HepG2 (cell line): ENCODE measurements around the gene ALCAM. TPM values are rescaled to one million over a fixed set of nuclear protein-coding genes. Genes with fewer than 3 reads are reported as not detected.

Source experiments
- ATAC-seq: fragments of 200-7000 bp; cut with Tn5 transposase; 3 replicates; pipeline ENCODE4 v1.9.1; 2020; ENCODE audit warnings: mild to moderate bottlenecking, moderate library complexity
- BruUV-seq: library from RNA; stranded (reverse); fragments of 400-500 nt; replicated peaks from 2 replicates; lab custom pipeline; 2021; lab: Mats Ljungman, UMichigan
- CTCF ChIA-PET: fragments of 300-600 bp; formaldehyde crosslinking; extraction: SDS; loops from one replicate; lab custom pipeline; 2021; ENCODE audit warnings: low total read pairs, inconsistent platforms, low intra/inter-chr PET ratio; lab: Yijun Ruan, JAX
- POLR2A ChIA-PET: fragments of 350-600 bp; sonication (Branson Sonifier 250); formaldehyde crosslinking; loops from one replicate; lab custom pipeline; 2020; ENCODE audit warnings: antibody characterized with exemption, inconsistent platforms; lab: Yijun Ruan, JAX
- DNase-seq: peaks from one replicate; pipeline ENCODE4 v3.0.0-alpha.2; 2015; ENCODE audit warnings: low spot score
- FAIRE-seq: peaks from 3 replicates; lab custom pipeline; 2011; peaks lifted over from hg19 to GRCh38; lab: Jason Lieb, UNC
- H2AFZ ChIP-seq: one replicate; pipeline ENCODE4 v1.6.1; 2011; ENCODE audit warnings: low read length, inconsistent platforms
- H3K27ac ChIP-seq: fragments of 300-600 bp; 3 replicates; pipeline ENCODE4 v1.8.0; 2011; ENCODE audit warnings: mixed run types, mild to moderate bottlenecking, mixed read lengths, low read length, inconsistent platforms; ENCODE audit not compliant: insufficient read depth; ENCODE audit errors: extremely low read length
- H3K27me3 ChIP-seq, 2 experiments: fragments of 200-600 bp in 1 of 2; 2 replicates in 1 of 2; 3 replicates in 1 of 2; pipeline versions ENCODE4 v1.6.0 to v1.8.0; 2011; ENCODE audit warnings: low read length in 2 of 2, mild to moderate bottlenecking in 2 of 2, moderate library complexity in 2 of 2, inconsistent platforms in 1 of 2; ENCODE audit not compliant: insufficient read depth in 2 of 2, control insufficient read depth in 1 of 2
- H3K36me3 ChIP-seq, 2 experiments: fragments of 200-600 bp in 1 of 2; replicated peaks in 1 of 2; 2 replicates in 1 of 2; 3 replicates in 1 of 2; pipeline versions ENCODE4 v1.5.1 to v1.8.0; 2011; ENCODE audit warnings: low read length in 2 of 2, inconsistent platforms in 1 of 2; ENCODE audit not compliant: insufficient read depth in 2 of 2, control insufficient read depth in 1 of 2
- H3K4me1 ChIP-seq: 2 replicates; pipeline ENCODE4 v1.5.1; 2012; ENCODE audit warnings: low read length, inconsistent platforms; ENCODE audit not compliant: insufficient read depth
- H3K4me2 ChIP-seq: 2 replicates; pipeline ENCODE4 v1.6.0; 2011; ENCODE audit warnings: low read depth, low read length, inconsistent platforms
- H3K4me3 ChIP-seq, 3 experiments: fragments of 200-600 bp in 1 of 3; sonication (generic), shearing (Covaris generic) in 1 of 3; replicated peaks in 1 of 3; 2 replicates each; pipeline ENCODE4 v1.5.1; 2011 to 2016; ENCODE audit warnings: low read length in 3 of 3, inconsistent platforms in 2 of 3, low read depth in 2 of 3, mild to moderate bottlenecking in 2 of 3, control low read depth in 1 of 3, mixed read lengths in 1 of 3; ENCODE audit not compliant: insufficient read depth in 1 of 3
- H3K79me2 ChIP-seq: one replicate; pipeline ENCODE4 v1.6.1; 2011; ENCODE audit warnings: low read length, inconsistent platforms; ENCODE audit not compliant: insufficient read depth
- H3K9ac ChIP-seq: 2 replicates; pipeline ENCODE4 v1.6.0; 2011; ENCODE audit warnings: mild to moderate bottlenecking, low read depth, low read length, inconsistent platforms; ENCODE audit not compliant: insufficient read depth
- H3K9me3 ChIP-seq: 2 replicates; pipeline ENCODE4 v1.5.1; 2012; ENCODE audit warnings: mild to moderate bottlenecking, low read length
- H4K20me1 ChIP-seq: 2 replicates; pipeline ENCODE4 v1.6.0; 2011; ENCODE audit warnings: inconsistent platforms, mild to moderate bottlenecking, low read length, moderate library complexity; ENCODE audit not compliant: insufficient read depth
- BHLHE40 ChIP-seq: IDR thresholded peaks from 2 replicates; pipeline ENCODE4 v1.6.1; 2011; ENCODE audit warnings: low read length, improper control_type of control experiment
- DBP ChIP-seq: sonication (generic); formaldehyde crosslinking; IDR thresholded peaks from 2 replicates; pipeline ENCODE4 v1.4.0; 2020; ENCODE audit warnings: missing genetic modification reagents; ENCODE audit errors: not compliant biosample characterization
- PHF20 ChIP-seq: sonication (generic); formaldehyde crosslinking; IDR thresholded peaks from 2 replicates; pipeline ENCODE4 v1.5.0; 2020; ENCODE audit warnings: mild to moderate bottlenecking, missing genetic modification reagents
- ZNF430 ChIP-seq: sonication (generic); formaldehyde crosslinking; IDR thresholded peaks from 2 replicates; pipeline ENCODE4 v1.9.0; 2021; ENCODE audit warnings: mild to moderate bottlenecking, missing genetic modification reagents
- ZNF558 ChIP-seq: sonication (generic); formaldehyde crosslinking; IDR thresholded peaks from 2 replicates; pipeline ENCODE4 v1.9.0; 2022; ENCODE audit warnings: mild to moderate bottlenecking, missing genetic modification reagents, borderline replicate concordance
- WGBS: methylation state at CpG from one replicate; pipeline ENCODE4 v1.1.6; 2017; ENCODE audit warnings: low lambda C conversion rate; 5-methylcytosine and 5-hydroxymethylcytosine counted together
- in situ Hi-C: cut with HindIII; loops from 2 replicates; pipeline ENCODE4 v1.10.0; 2017; ENCODE audit warnings: low pct_unique_long_range_greater_than_20kb; ENCODE audit not compliant: extremely low pct_ligation_motif_present
- intact Hi-C: fragments of 100-400 bp; cut with micrococcal nuclease; formaldehyde crosslinking; loops from one replicate; pipeline ENCODE4 v1.10.0; 2022; ENCODE audit not compliant: unreplicated experiment
- polyA plus RNA-seq, 8 experiments: library from polyadenylated mRNA; depleted of rRNA in 3 of 8; stranded (reverse) in 7 of 8; unstranded in 1 of 8; fragments of >200 nt; fragmentation: Illumina TruSeq in 4 of 8; extraction: Trizol in 4 of 8; gene quantifications; 2 replicates each; pipeline versions ENCODE4 v1.2.1 to v1.2.3, GENCODE V29; 2011 to 2016; ENCODE audit warnings: low read depth in 4 of 8, missing spikeins in 1 of 8, mixed read lengths in 1 of 8; ENCODE audit not compliant: insufficient read depth in 1 of 8
- total RNA-seq, 5 experiments: library from RNA; depleted of rRNA; stranded (reverse); fragments of >200 nt; fragmentation: Illumina TruSeq; extraction: Trizol; gene quantifications; 2 replicates each; pipeline ENCODE4 v1.2.3, GENCODE V29; 2016; ENCODE audit warnings: low read depth in 1 of 5
- TF ChIP-seq, protein P1 (sequence below): sonication (generic); formaldehyde crosslinking; conservative IDR thresholded peaks from 2 replicates; pipeline ENCODE4 v1.8.0; 2022; ENCODE audit warnings: missing genetic modification reagents

The ALCAM gene
- total and polyA plus RNA-seq, 2 of the 13 experiments (the other 11 are each of a cell fraction or from before 2014, with no cell fraction given), result 26.0 to 33.1 TPM

DNA sequence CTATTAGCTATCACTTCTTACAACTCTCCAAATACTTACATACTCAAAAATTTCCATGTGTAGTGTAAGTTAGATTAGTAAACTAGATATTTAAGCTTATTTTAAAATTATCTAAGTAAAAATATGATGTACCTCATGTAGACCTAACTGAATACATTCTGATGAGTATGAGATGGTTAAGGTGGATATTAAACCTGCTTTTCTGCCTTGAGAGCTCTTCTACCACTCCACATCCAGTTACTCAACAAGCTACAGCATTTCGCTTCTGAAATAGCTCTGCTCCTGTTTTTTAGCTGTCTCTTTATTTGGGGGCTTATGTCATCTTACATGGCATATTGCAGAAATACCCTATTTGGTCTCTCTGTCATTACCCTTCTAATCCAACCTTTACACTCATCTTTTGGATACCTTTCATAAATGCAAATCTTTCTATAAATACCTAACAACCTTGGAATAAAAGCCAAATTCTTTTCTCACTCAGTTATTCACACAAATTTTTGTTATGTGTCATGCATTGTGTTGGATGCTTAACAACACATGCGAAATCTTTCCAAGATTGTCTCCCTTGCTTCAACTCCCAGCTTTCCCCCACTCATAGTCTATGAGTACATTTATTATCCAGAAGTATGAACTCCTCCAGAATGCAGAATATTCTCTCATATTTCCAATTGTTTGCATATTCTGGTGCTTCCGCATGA is 92.0 kb downstream of the ALCAM start:
- in situ Hi-C loops, result no loop called here
- intact Hi-C loops, result no loop called here
- TF ChIP-seq PHF20, result no peak
- no peak for TF ChIP-seq ZNF430 (CRISPR knock-in tag)
- TF ChIP-seq DBP (CRISPR knock-in tag), result no peak
- TF ChIP-seq, protein P1, sequence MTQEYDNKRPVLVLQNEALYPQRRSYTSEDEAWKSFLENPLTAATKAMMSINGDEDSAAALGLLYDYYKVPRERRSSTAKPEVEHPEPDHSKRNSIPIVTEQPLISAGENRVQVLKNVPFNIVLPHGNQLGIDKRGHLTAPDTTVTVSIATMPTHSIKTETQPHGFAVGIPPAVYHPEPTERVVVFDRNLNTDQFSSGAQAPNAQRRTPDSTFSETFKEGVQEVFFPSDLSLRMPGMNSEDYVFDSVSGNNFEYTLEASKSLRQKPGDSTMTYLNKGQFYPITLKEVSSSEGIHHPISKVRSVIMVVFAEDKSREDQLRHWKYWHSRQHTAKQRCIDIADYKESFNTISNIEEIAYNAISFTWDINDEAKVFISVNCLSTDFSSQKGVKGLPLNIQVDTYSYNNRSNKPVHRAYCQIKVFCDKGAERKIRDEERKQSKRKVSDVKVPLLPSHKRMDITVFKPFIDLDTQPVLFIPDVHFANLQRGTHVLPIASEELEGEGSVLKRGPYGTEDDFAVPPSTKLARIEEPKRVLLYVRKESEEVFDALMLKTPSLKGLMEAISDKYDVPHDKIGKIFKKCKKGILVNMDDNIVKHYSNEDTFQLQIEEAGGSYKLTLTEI (CRISPR knock-in tag), result no peak
- TF ChIP-seq ZNF558 (CRISPR knock-in tag), result no peak
- no peak for TF ChIP-seq BHLHE40
- no peak overlapping the region for H3K4me2 ChIP-seq
- H3K9ac ChIP-seq, result no peak overlapping the region
- ATAC-seq, result no peak
- H3K79me2 ChIP-seq, result peaks cover 5% of the 10 kb centered on the region
- POLR2A ChIA-PET, result no interaction called here
- no peaks in the 10 kb centered on the region for H3K27me3 ChIP-seq
- BruUV-seq, result no TSS peak
- WGBS, result 89% methylated on average over 3 of the region's 3 CpGs
- H3K9me3 ChIP-seq, result no peaks in the 10 kb centered on the region
- H3K4me1 ChIP-seq, result no peaks in the 10 kb centered on the region
- no peak overlapping the region for H3K27ac ChIP-seq
- no peaks in the 10 kb centered on the region for H4K20me1 ChIP-seq
- no peak for FAIRE-seq
- H3K4me3 ChIP-seq, result no peak overlapping the region
- no peak overlapping the region for H2AFZ ChIP-seq
- H3K36me3 ChIP-seq, result no peaks in the 10 kb centered on the region
- CTCF ChIA-PET, result no interaction called here
- no peak for DNase-seq
